ENCODE results near the gene TTC27. TPM values are rescaled to one million over a fixed set of nuclear protein-coding genes. Genes with fewer than 3 reads are reported as not detected.

Gene TTC27
- total and polyA plus RNA-seq, 10 of the 15 experiments (the other 5 are each of a cell fraction or from before 2014, with no cell fraction given): 20.4 to 34.9 (median 26.0) TPM

DNA sequence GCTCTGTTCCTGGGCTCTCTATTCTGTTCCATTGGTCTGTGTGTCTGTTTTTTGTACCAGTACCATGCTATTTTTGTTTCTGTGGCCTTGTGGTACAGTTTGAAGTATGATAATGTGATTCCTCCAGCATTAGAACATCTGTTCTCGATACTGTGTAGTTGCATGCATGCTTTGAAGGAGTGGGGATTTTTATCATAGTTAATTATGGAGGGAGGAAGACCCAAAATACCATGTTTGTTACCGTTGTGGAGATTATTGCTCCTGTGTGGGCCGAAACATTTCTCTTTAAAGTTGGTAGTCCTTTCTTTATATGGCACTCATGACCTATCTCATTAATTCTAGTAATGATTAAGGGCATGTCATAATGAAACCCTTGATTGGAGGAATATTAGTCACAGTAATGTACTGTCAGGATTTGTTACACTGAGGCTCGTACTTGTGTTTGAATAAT is 87.6 kb downstream of the TTC27 start (continued):
- TF ChIP-seq CREB1 (IDR thresholded peaks at IDR 0.05; ENCODE audit: low read depth): peak; percentile 61; the same call in 1 of the 2 replicates
- peak; percentile 92 for TF ChIP-seq PML (IDR thresholded peaks at IDR 0.05; ENCODE audit: low read length)
- no peak; the same call in 2 of the 3 replicates for TF ChIP-seq POU2F2 (IDR thresholded peaks at IDR 0.05; ENCODE audit: borderline replicate concordance, low read depth, low read length)
- TF ChIP-seq TAF1 (IDR thresholded peaks at IDR 0.05; ENCODE audit: borderline replicate concordance, low read depth, low read length): no peak
- no peak for TF ChIP-seq NR2C1 (IDR thresholded peaks at IDR 0.05)
- TF ChIP-seq MEF2B (IDR thresholded peaks at IDR 0.05; ENCODE audit: partially characterized antibody, poor library complexity, severe bottlenecking): peak; percentile 89
- TF ChIP-seq KLF5 (IDR thresholded peaks at IDR 0.05; ENCODE audit: partially characterized antibody): no peak
- no peak for TF ChIP-seq CHD4 (IDR thresholded peaks at IDR 0.05)
- peak; percentile 63 for TF ChIP-seq ATF7 (IDR thresholded peaks at IDR 0.05; ENCODE audit: low read depth)
- TF ChIP-seq TBL1XR1 (IDR thresholded peaks at IDR 0.05; ENCODE audit: low read depth, low read length): no peak
- TF ChIP-seq, protein P1, sequence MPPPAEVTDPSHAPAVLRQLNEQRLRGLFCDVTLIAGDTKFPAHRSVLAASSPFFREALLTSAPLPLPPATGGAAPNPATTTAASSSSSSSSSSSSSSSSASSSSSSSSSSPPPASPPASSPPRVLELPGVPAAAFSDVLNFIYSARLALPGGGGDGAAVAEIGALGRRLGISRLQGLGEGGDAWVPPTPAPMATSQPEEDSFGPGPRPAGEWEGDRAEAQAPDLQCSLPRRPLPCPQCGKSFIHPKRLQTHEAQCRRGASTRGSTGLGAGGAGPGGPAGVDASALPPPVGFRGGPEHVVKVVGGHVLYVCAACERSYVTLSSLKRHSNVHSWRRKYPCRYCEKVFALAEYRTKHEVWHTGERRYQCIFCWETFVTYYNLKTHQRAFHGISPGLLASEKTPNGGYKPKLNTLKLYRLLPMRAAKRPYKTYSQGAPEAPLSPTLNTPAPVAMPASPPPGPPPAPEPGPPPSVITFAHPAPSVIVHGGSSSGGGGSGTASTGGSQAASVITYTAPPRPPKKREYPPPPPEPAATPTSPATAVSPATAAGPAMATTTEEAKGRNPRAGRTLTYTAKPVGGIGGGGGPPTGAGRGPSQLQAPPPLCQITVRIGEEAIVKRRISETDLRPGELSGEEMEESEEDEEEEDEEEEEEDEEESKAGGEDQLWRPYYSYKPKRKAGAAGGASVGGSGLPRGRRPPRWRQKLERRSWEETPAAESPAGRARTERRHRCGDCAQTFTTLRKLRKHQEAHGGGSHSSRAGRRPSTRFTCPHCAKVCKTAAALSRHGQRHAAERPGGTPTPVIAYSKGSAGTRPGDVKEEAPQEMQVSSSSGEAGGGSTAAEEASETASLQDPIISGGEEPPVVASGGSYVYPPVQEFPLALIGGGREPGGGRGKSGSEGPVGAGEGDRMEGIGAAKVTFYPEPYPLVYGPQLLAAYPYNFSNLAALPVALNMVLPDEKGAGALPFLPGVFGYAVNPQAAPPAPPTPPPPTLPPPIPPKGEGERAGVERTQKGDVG (CRISPR knock-in tag; IDR thresholded peaks at IDR 0.05): no peak
- no peak for TF ChIP-seq EZH2 (IDR thresholded peaks at IDR 0.05; ENCODE audit: borderline replicate concordance, control insufficient read depth, low read depth, low read length)
- TF ChIP-seq ZNF274 (IDR thresholded peaks at IDR 0.05; ENCODE audit: insufficient read depth, insufficient read length): no peak
- TF ChIP-seq, protein P2, sequence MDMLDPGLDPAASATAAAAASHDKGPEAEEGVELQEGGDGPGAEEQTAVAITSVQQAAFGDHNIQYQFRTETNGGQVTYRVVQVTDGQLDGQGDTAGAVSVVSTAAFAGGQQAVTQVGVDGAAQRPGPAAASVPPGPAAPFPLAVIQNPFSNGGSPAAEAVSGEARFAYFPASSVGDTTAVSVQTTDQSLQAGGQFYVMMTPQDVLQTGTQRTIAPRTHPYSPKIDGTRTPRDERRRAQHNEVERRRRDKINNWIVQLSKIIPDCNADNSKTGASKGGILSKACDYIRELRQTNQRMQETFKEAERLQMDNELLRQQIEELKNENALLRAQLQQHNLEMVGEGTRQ (IDR thresholded peaks at IDR 0.05; ENCODE audit: borderline replicate concordance, low read depth, low read length): no peak
- no peak for TF ChIP-seq ZZZ3 (IDR thresholded peaks at IDR 0.05; ENCODE audit: control insufficient read depth, insufficient read length, low read depth)
- TF ChIP-seq NFYB (IDR thresholded peaks at IDR 0.05; ENCODE audit: insufficient read depth, low read depth, low read length): no peak
- TF ChIP-seq SIN3A (IDR thresholded peaks at IDR 0.05; ENCODE audit: low read depth, low read length): no peak
- TF ChIP-seq SMC3 (IDR thresholded peaks at IDR 0.05; ENCODE audit: borderline replicate concordance, low read length): no peak
- TF ChIP-seq YY1 (IDR thresholded peaks at IDR 0.05; ENCODE audit: low read depth, low read length): no peak
- TF ChIP-seq, protein P3, sequence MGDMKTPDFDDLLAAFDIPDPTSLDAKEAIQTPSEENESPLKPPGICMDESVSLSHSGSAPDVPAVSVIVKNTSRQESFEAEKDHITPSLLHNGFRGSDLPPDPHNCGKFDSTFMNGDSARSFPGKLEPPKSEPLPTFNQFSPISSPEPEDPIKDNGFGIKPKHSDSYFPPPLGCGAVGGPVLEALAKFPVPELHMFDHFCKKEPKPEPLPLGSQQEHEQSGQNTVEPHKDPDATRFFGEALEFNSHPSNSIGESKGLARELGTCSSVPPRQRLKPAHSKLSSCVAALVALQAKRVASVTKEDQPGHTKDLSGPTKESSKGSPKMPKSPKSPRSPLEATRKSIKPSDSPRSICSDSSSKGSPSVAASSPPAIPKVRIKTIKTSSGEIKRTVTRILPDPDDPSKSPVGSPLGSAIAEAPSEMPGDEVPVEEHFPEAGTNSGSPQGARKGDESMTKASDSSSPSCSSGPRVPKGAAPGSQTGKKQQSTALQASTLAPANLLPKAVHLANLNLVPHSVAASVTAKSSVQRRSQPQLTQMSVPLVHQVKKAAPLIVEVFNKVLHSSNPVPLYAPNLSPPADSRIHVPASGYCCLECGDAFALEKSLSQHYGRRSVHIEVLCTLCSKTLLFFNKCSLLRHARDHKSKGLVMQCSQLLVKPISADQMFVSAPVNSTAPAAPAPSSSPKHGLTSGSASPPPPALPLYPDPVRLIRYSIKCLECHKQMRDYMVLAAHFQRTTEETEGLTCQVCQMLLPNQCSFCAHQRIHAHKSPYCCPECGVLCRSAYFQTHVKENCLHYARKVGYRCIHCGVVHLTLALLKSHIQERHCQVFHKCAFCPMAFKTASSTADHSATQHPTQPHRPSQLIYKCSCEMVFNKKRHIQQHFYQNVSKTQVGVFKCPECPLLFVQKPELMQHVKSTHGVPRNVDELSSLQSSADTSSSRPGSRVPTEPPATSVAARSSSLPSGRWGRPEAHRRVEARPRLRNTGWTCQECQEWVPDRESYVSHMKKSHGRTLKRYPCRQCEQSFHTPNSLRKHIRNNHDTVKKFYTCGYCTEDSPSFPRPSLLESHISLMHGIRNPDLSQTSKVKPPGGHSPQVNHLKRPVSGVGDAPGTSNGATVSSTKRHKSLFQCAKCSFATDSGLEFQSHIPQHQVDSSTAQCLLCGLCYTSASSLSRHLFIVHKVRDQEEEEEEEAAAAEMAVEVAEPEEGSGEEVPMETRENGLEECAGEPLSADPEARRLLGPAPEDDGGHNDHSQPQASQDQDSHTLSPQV (IDR thresholded peaks at IDR 0.05): no peak
- TF ChIP-seq, protein P4, sequence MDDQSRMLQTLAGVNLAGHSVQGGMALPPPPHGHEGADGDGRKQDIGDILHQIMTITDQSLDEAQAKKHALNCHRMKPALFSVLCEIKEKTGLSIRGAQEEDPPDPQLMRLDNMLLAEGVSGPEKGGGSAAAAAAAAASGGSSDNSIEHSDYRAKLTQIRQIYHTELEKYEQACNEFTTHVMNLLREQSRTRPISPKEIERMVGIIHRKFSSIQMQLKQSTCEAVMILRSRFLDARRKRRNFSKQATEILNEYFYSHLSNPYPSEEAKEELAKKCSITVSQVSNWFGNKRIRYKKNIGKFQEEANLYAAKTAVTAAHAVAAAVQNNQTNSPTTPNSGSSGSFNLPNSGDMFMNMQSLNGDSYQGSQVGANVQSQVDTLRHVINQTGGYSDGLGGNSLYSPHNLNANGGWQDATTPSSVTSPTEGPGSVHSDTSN (IDR thresholded peaks at IDR 0.05; ENCODE audit: insufficient replicate concordance, low read depth, low read length): no peak
